ENCODE results near the gene PTPN12.

DNA sequence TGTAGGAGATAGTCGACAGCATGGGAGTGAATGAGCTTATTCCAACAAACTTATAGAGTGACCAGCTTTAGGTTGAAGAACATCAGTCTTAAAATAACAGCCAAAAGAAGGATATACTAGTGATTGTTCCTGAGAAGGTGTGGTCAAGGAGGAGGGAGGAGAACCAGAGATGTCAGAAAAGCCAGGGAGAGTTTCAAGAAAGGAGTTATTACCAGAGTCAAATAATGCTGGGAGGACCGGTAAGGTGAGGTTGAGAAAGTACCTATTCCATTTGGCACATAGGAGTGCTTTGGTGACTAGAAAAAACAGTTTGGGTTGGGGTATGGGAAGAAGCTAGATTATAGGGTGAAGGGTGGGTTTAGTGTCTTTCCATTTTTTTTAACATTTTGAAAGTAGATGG is 5.8 kb downstream of the PTPN12 start:
- TF ChIP-seq, protein P1, sequence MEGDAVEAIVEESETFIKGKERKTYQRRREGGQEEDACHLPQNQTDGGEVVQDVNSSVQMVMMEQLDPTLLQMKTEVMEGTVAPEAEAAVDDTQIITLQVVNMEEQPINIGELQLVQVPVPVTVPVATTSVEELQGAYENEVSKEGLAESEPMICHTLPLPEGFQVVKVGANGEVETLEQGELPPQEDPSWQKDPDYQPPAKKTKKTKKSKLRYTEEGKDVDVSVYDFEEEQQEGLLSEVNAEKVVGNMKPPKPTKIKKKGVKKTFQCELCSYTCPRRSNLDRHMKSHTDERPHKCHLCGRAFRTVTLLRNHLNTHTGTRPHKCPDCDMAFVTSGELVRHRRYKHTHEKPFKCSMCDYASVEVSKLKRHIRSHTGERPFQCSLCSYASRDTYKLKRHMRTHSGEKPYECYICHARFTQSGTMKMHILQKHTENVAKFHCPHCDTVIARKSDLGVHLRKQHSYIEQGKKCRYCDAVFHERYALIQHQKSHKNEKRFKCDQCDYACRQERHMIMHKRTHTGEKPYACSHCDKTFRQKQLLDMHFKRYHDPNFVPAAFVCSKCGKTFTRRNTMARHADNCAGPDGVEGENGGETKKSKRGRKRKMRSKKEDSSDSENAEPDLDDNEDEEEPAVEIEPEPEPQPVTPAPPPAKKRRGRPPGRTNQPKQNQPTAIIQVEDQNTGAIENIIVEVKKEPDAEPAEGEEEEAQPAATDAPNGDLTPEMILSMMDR (IDR thresholded peaks at IDR 0.05), result no peak
- no peak for TF ChIP-seq EP300 (IDR thresholded peaks at IDR 0.05)
